GM12878 (cell line): Measurements from ENCODE around the gene SVIL. TPM values are rescaled to one million over a fixed set of nuclear protein-coding genes. Genes with fewer than 3 reads are reported as not detected.

Source experiments
- ATAC-seq: fragments of 200-7000 bp; cut with Tn5 transposase; 3 replicates; pipeline ENCODE4 v1.9.1; 2020; ENCODE audit warnings: mild to moderate bottlenecking, moderate library complexity
- BruUV-seq: library from RNA; stranded (reverse); fragments of 400-500 nt; replicated peaks from 2 replicates; lab custom pipeline; 2021; lab: Mats Ljungman, UMichigan
- CTCF ChIA-PET: fragments of 300-600 bp; sonication (Branson Sonifier 250); formaldehyde crosslinking; extraction: SDS; loops from one replicate; lab custom pipeline; 2021; ENCODE audit warnings: inconsistent platforms; lab: Yijun Ruan, JAX
- POLR2A ChIA-PET: fragments of 350-600 bp; formaldehyde crosslinking; extraction: SDS; loops from one replicate; lab custom pipeline; 2021; ENCODE audit warnings: inconsistent platforms; lab: Charles Lee
- RAD21 ChIA-PET: fragments of 300-600 bp; sonication (Branson Sonifier 250); formaldehyde crosslinking; loops from one replicate; lab custom pipeline; 2023; ENCODE audit warnings: antibody characterized with exemption; ENCODE audit not compliant: unreplicated experiment; lab: Charles Lee
- SMC1A ChIA-PET: fragments of 300-600 bp; sonication (Branson Sonifier 250); formaldehyde crosslinking; loops from one replicate; lab custom pipeline; 2023; ENCODE audit not compliant: unreplicated experiment, uncharacterized antibody; lab: Charles Lee
- DNase-seq: peaks from one replicate; pipeline ENCODE4 v3.0.0-alpha.2; 2011; ENCODE audit warnings: low read depth, low spot score
- FAIRE-seq: peaks from 3 replicates; lab custom pipeline; 2011; peaks lifted over from hg19 to GRCh38; lab: Jason Lieb, UNC
- H2AFZ ChIP-seq: 2 replicates; pipeline ENCODE4 v1.6.0; 2011; ENCODE audit warnings: low read depth, low read length, control low read depth; ENCODE audit not compliant: control insufficient read depth
- H3K27ac ChIP-seq: 2 replicates; pipeline ENCODE4 v1.5.1; 2011; ENCODE audit warnings: control low read depth; ENCODE audit not compliant: control insufficient read depth, insufficient read depth
- H3K27me3 ChIP-seq, 2 experiments: replicated peaks in 1 of 2; 2 replicates each; pipeline versions ENCODE4 v1.6.0 to v1.6.1; 2011; ENCODE audit warnings: low read length in 1 of 2; ENCODE audit not compliant: control insufficient read depth in 2 of 2, insufficient read depth in 2 of 2
- H3K36me3 ChIP-seq, 2 experiments: 2 replicates each; pipeline ENCODE4 v1.5.1; 2011; ENCODE audit warnings: low read length in 1 of 2; ENCODE audit not compliant: control insufficient read depth in 2 of 2, insufficient read depth in 2 of 2
- H3K4me1 ChIP-seq: 2 replicates; pipeline ENCODE4 v1.6.1; 2011; ENCODE audit warnings: mild to moderate bottlenecking, low read length, moderate library complexity, mixed read lengths; ENCODE audit not compliant: control insufficient read depth, insufficient read depth
- H3K4me2 ChIP-seq: 2 replicates; pipeline ENCODE4 v1.6.0; 2011; ENCODE audit warnings: control low read depth; ENCODE audit not compliant: control insufficient read depth, insufficient read depth
- H3K4me3 ChIP-seq: fragments of 200-600 bp; sonication (generic); 2 replicates; pipeline ENCODE4 v1.5.1; 2016
- H3K79me2 ChIP-seq: 2 replicates; pipeline ENCODE4 v1.6.0; 2011; ENCODE audit warnings: low read length; ENCODE audit not compliant: control insufficient read depth, insufficient read depth
- H3K9ac ChIP-seq: 2 replicates; pipeline ENCODE4 v1.8.0; 2011; ENCODE audit warnings: low read length, control low read depth, mixed read lengths; ENCODE audit not compliant: control insufficient read depth, insufficient read depth
- H3K9me3 ChIP-seq: replicated peaks from 3 replicates; pipeline ENCODE4 v1.5.1; 2011; ENCODE audit warnings: mild to moderate bottlenecking, low read length; ENCODE audit not compliant: control insufficient read depth, insufficient read depth
- H4K20me1 ChIP-seq: 2 replicates; pipeline ENCODE4 v1.6.0; 2011; ENCODE audit not compliant: control insufficient read depth, insufficient read depth
- BRCA1 ChIP-seq: IDR thresholded peaks from 2 replicates; pipeline ENCODE4 v1.6.1; 2011; ENCODE audit warnings: low read depth, low read length, improper control_type of control experiment
- CBFB ChIP-seq: IDR thresholded peaks from 2 replicates; pipeline ENCODE4 v1.6.1; 2016; ENCODE audit warnings: antibody characterized with exemption, low read depth
- CEBPB ChIP-seq, 2 experiments: fragments of 150-350 bp in 1 of 2; IDR thresholded peaks; 2 replicates each; pipeline ENCODE4 v1.6.1; 2012 to 2014; ENCODE audit warnings: low read depth in 2 of 2, low read length in 2 of 2, borderline replicate concordance in 1 of 2, inconsistent platforms in 1 of 2
- EED ChIP-seq: sonication (generic); IDR thresholded peaks from 2 replicates; pipeline ENCODE4 v1.6.1; 2016; ENCODE audit warnings: antibody characterized with exemption, low read depth
- MXI1 ChIP-seq: fragments of 150-350 bp; IDR thresholded peaks from 2 replicates; pipeline ENCODE4 v1.6.1; 2011; ENCODE audit warnings: low read depth, mild to moderate bottlenecking, inconsistent platforms, low read length, improper control_type of control experiment
- NBN ChIP-seq: fragments of 450-650 bp; IDR thresholded peaks from 2 replicates; pipeline ENCODE4 v1.6.1; 2016
- RFX5 ChIP-seq: IDR thresholded peaks from 2 replicates; pipeline ENCODE4 v1.6.1; 2011; ENCODE audit warnings: low read depth, low read length, improper control_type of control experiment
- YY1 ChIP-seq: IDR thresholded peaks from 2 replicates; pipeline ENCODE4 v1.6.1; 2011; ENCODE audit warnings: low read depth, mild to moderate bottlenecking, low read length
- ZNF217 ChIP-seq: fragments of 450-650 bp; IDR thresholded peaks from 2 replicates; pipeline ENCODE4 v1.6.1; 2017; ENCODE audit warnings: antibody characterized with exemption, mild to moderate bottlenecking
- WGBS: methylation state at CpG from one replicate; pipeline ENCODE4 v1.1.6; 2016; ENCODE audit warnings: low lambda C conversion rate; ENCODE audit not compliant: insufficient replicate concordance, insufficient coverage; ENCODE audit errors: missing lambda C conversion rate; 5-methylcytosine and 5-hydroxymethylcytosine counted together
- in situ Hi-C: fragments of 300-500 bp; cut with MboI; formaldehyde crosslinking; loops from 9 replicates; pipeline ENCODE4 v1.14.3; 2018; ENCODE audit warnings: mixed read lengths
- intact Hi-C: fragments of 100-400 bp; cut with micrococcal nuclease; formaldehyde crosslinking; loops from one replicate; pipeline ENCODE4 v1.14.2; 2022; ENCODE audit not compliant: unreplicated experiment
- polyA plus RNA-seq, 11 experiments: library from polyadenylated mRNA; depleted of rRNA in 4 of 11; unstranded in 6 of 11; stranded (reverse) in 5 of 11; fragments of >200 nt; fragmentation: Nextera tagmentation in 4 of 11; fragmentation: Illumina TruSeq in 1 of 11; extraction: Ambion mirVana in 4 of 11; extraction: Trizol in 1 of 11; gene quantifications; 1 replicate in 1 of 11; 2 replicates in 10 of 11; pipeline versions ENCODE4 v1.2.1 to v1.2.3, GENCODE V29; 2011 to 2016; ENCODE audit warnings: inconsistent platforms in 2 of 11, missing spikeins in 2 of 11, low read depth in 1 of 11
- total RNA-seq, 4 experiments: library from RNA; depleted of rRNA in 3 of 4; stranded (reverse); fragments of >200 nt in 3 of 4; fragmentation: Illumina TruSeq in 1 of 4; extraction: Trizol in 1 of 4; gene quantifications; 2 replicates each; pipeline versions ENCODE4 v1.2.1 to v1.2.3, GENCODE V29; 2013 to 2021
- TF ChIP-seq, protein P1 (sequence below): fragments of 450-650 bp; IDR thresholded peaks from 2 replicates; pipeline ENCODE4 v1.6.1; 2016; ENCODE audit warnings: mild to moderate bottlenecking, moderate library complexity, borderline replicate concordance

The SVIL gene
- total and polyA plus RNA-seq, 10 of the 15 experiments (the other 5 are each of a cell fraction or from before 2014, with no cell fraction given) = 0.22 to 1.9 (median 0.87) TPM

DNA sequence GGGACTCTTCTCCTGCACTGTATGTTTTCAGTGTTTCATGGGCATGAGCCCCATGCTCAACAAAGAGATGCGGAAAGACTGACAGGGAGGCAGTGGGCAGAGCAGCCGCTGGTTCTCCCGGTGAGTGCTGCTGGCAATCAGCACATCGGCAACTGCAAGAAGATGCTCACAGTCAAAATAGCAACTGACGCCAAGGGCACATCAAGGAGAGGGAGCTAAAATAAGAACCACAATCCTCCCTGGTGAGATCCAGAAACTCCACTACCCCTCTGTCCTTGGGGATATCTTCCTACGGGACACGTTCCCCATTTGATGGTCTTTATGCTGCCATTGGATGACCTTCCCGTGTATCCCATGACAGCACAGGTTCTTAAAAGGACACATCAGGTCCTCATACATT lies 28.9 kb upstream of the SVIL start:
- Histone ChIP-seq H3K4me3 (no peak overlapping the region), H3K9me3 (no peaks in the 10 kb centered on the region), H3K27me3 (no peaks in the 10 kb centered on the region), H3K79me2 (no peaks in the 10 kb centered on the region), H3K27ac (no peak overlapping the region), H3K9ac (no peak overlapping the region), H2AFZ (no peak overlapping the region), H3K4me1 (no peaks in the 10 kb centered on the region), H4K20me1 (no peaks in the 10 kb centered on the region), H3K36me3 (no peaks in the 10 kb centered on the region), H3K4me2 (no peak overlapping the region)
- ATAC-seq (no peak), FAIRE-seq (no peak), DNase-seq (no peak)
- intact Hi-C loops (no loop called here), in situ Hi-C loops (no loop called here)
- ChIA-PET RAD21 (no interaction called here), SMC1A (no interaction called here), CTCF (no interaction called here), POLR2A (no interaction called here)
- no TSS peak for BruUV-seq
- no peak for TF ChIP-seq CEBPB (IDR thresholded peaks at IDR 0.05; ENCODE audit: borderline replicate concordance in 1 of 2, low read depth in 2 of 2, low read length in 2 of 2)
- no peak for TF ChIP-seq NBN
- WGBS = 84% methylated on average over 8 of the region's 8 CpGs

DNA sequence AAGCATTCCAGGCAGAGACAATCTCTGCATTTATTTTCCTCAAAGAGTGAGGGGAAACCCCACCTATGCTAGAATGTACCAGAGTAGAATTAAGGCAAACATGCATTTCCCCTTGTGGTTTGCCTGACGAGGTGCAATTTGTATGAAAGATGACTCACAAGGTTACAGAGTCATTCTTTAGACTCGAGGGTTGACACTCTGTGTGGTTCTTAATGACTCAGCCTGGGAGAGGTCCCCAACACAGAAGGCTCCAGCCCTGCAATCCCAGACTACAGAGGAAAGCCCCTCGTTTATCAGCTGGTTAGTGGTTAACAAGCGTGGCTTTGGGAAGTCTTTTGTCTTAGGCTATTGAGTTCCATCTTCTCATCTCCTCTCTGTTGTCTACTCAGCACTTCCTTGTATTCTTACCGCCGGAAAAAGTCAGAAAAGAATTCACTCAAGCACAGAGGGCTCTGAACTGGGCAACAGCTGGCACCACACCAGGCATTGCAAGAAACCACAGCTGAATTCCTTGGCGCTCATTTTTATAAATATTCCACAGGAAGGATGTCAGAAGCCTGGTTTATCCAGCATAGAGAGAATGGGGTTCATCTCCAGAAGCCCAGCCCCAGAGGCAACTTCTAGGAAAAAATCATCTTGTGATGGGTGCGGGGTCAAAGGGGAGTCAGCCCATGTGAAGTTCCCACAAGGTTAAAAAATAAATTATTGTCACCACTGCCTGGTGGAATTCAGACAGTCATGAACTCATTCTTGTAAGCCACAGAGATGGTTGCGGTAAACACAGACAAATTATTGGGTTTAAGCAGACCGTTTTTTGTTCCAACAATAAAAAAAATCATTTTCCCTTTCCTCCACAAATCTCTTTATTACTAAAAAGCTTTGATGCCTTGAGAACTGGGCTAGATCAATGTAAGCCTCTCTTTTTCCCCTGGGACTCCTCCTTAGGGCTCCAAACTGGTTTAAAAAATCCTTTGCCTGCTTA lies 24.5 kb upstream of the SVIL start:
- no peak overlapping the region for H3K4me3 ChIP-seq
- peak; percentile 31 for FAIRE-seq
- ChIA-PET RAD21 (interaction anchor here (0.8 to 0.9 kb wide), 2 partner anchors 24 to 61 kb away, joined by 3 read pairs; no protein-coding TSS in a partner anchor), SMC1A (interaction anchor here (1.1 to 2.3 kb wide), 4 partner anchors 23 to 67 kb away, joined by 4 to 11 read pairs (median 4); partner anchors contain the start of gene SVIL), CTCF (interaction anchor here (1.0 to 1.4 kb wide), 2 partner anchors 16 to 29 kb away, joined by 4 to 5 read pairs; no protein-coding TSS in a partner anchor), POLR2A (no interaction called here)
- H3K27ac ChIP-seq = no peak overlapping the region
- no peak overlapping the region for H3K9ac ChIP-seq
- no peak overlapping the region for H3K4me2 ChIP-seq
- ATAC-seq = peak; percentile 97
- no peaks in the 10 kb centered on the region for H4K20me1 ChIP-seq
- no peak overlapping the region for H2AFZ ChIP-seq
- peaks cover 10% of the 10 kb centered on the region; the same call in 2 of the 3 replicates for H3K9me3 ChIP-seq
- H3K27me3 ChIP-seq = no peaks in the 10 kb centered on the region
- no peaks in the 10 kb centered on the region for H3K79me2 ChIP-seq
- no peaks in the 10 kb centered on the region for H3K4me1 ChIP-seq
- intact Hi-C loops (loop anchor here (1.0 to 2.0 kb wide), 2 partner anchors 22 to 74 kb away; no protein-coding TSS in a partner anchor), in situ Hi-C loops (no loop called here)
- peak; percentile 92 for DNase-seq
- peaks cover 0 to 2% of the 10 kb centered on the region in 2 experiments; a peak in 2 of 4 replicates for H3K36me3 ChIP-seq
- no TSS peak for BruUV-seq
- WGBS = under 1% methylated on average over 10 of the region's 10 CpGs
- TF ChIP-seq ZNF217 = no peak; the same call in 1 of the 2 replicates
- peak; percentile 75; the same call in 1 of the 2 replicates for TF ChIP-seq EED
- TF ChIP-seq MXI1 = no peak
- peak; percentile 22; the same call in 1 of the 2 replicates for TF ChIP-seq CBFB
- no peak for TF ChIP-seq YY1
- no peak for TF ChIP-seq BRCA1
- TF ChIP-seq CEBPB (IDR thresholded peaks at IDR 0.05; ENCODE audit: borderline replicate concordance in 1 of 2, low read depth in 2 of 2, low read length in 2 of 2) = no peak
- TF ChIP-seq, protein P1, sequence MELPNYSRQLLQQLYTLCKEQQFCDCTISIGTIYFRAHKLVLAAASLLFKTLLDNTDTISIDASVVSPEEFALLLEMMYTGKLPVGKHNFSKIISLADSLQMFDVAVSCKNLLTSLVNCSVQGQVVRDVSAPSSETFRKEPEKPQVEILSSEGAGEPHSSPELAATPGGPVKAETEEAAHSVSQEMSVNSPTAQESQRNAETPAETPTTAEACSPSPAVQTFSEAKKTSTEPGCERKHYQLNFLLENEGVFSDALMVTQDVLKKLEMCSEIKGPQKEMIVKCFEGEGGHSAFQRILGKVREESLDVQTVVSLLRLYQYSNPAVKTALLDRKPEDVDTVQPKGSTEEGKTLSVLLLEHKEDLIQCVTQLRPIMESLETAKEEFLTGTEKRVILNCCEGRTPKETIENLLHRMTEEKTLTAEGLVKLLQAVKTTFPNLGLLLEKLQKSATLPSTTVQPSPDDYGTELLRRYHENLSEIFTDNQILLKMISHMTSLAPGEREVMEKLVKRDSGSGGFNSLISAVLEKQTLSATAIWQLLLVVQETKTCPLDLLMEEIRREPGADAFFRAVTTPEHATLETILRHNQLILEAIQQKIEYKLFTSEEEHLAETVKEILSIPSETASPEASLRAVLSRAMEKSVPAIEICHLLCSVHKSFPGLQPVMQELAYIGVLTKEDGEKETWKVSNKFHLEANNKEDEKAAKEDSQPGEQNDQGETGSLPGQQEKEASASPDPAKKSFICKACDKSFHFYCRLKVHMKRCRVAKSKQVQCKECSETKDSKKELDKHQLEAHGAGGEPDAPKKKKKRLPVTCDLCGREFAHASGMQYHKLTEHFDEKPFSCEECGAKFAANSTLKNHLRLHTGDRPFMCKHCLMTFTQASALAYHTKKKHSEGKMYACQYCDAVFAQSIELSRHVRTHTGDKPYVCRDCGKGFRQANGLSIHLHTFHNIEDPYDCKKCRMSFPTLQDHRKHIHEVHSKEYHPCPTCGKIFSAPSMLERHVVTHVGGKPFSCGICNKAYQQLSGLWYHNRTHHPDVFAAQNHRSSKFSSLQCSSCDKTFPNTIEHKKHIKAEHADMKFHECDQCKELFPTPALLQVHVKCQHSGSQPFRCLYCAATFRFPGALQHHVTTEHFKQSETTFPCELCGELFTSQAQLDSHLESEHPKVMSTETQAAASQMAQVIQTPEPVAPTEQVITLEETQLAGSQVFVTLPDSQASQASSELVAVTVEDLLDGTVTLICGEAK = no peak
- TF ChIP-seq RFX5 = no peak
